Skeletal muscle satellite cell (primary cell): Measurements from ENCODE around the gene AUTS2.

Experiments used
- H3K27me3 ChIP-seq: 2 replicates; pipeline ENCODE4 v1.7.0; 2013; ENCODE audit warnings: low read length; ENCODE audit not compliant: control insufficient read depth, insufficient read depth
- H3K36me3 ChIP-seq: 2 replicates; pipeline ENCODE4 v1.7.0; 2013; ENCODE audit warnings: mild to moderate bottlenecking, control low read depth, low read length; ENCODE audit not compliant: insufficient read depth
- H3K4me1 ChIP-seq: 2 replicates; pipeline ENCODE4 v1.7.0; 2013; ENCODE audit warnings: low read length; ENCODE audit not compliant: control insufficient read depth, insufficient read depth
- H3K4me2 ChIP-seq: 2 replicates; pipeline ENCODE4 v1.7.0; 2013; ENCODE audit warnings: mild to moderate bottlenecking, low read length
- H3K4me3 ChIP-seq: 2 replicates; pipeline ENCODE4 v1.7.0; 2013; ENCODE audit warnings: low read length
- H3K9ac ChIP-seq: 2 replicates; pipeline ENCODE4 v1.7.0; 2013; ENCODE audit warnings: mild to moderate bottlenecking, low read depth, low read length, moderate library complexity
- H3K9me3 ChIP-seq: replicated peaks from 2 replicates; pipeline ENCODE4 v1.7.0; 2013; ENCODE audit warnings: mild to moderate bottlenecking, control low read depth, low read length

Gene AUTS2

GRCh38 chr7:70372768-70373515 lies 774.7 kb downstream of the AUTS2 start:
- no peaks in the 10 kb centered on the region for H3K36me3 ChIP-seq
- no peaks in the 10 kb centered on the region for H3K4me1 ChIP-seq
- H3K9ac ChIP-seq: no peak overlapping the region
- H3K4me2 ChIP-seq: no peak overlapping the region
- no peaks in the 10 kb centered on the region for H3K27me3 ChIP-seq
- no peak overlapping the region for H3K4me3 ChIP-seq
- no peaks in the 10 kb centered on the region for H3K9me3 ChIP-seq

GRCh38 chr7:70374772-70375533 lies 776.7 kb downstream of the AUTS2 start:
- H3K4me2 ChIP-seq: no peak overlapping the region
- H3K4me1 ChIP-seq: no peaks in the 10 kb centered on the region
- no peaks in the 10 kb centered on the region for H3K9me3 ChIP-seq
- no peaks in the 10 kb centered on the region for H3K27me3 ChIP-seq
- no peak overlapping the region for H3K4me3 ChIP-seq
- H3K9ac ChIP-seq: no peak overlapping the region
- H3K36me3 ChIP-seq: no peaks in the 10 kb centered on the region

- H3K4me3 ChIP-seq: no peak overlapping the region
- H3K9me3 ChIP-seq: no peaks in the 10 kb centered on the region
- no peak overlapping the region for H3K4me2 ChIP-seq
- H3K4me1 ChIP-seq: no peaks in the 10 kb centered on the region
- no peak overlapping the region for H3K9ac ChIP-seq
- H3K36me3 ChIP-seq: no peaks in the 10 kb centered on the region
- H3K27me3 ChIP-seq: no peaks in the 10 kb centered on the region
These were observed 778.3 kb downstream of the AUTS2 start for GRCh38 chr7:70376561-70377031.

- Histone ChIP-seq H3K4me1 (no peaks in the 10 kb centered on the region), H3K9me3 (no peaks in the 10 kb centered on the region), H3K9ac (no peak overlapping the region), H3K4me3 (no peak overlapping the region), H3K36me3 (no peaks in the 10 kb centered on the region), H3K27me3 (no peaks in the 10 kb centered on the region), H3K4me2 (no peak overlapping the region)
These were observed 779.7 kb downstream of the AUTS2 start for GRCh38 chr7:70377957-70378356.

GRCh38 chr7:70379210-70379609 lies 780.9 kb downstream of the AUTS2 start:
- Histone ChIP-seq H3K4me1 (no peaks in the 10 kb centered on the region), H3K9ac (no peak overlapping the region)

GRCh38 chr7:70380421-70381015 lies 782.2 kb downstream of the AUTS2 start:
- Histone ChIP-seq H3K9ac (no peak overlapping the region), H3K4me2 (no peak overlapping the region), H3K36me3 (no peaks in the 10 kb centered on the region), H3K9me3 (no peaks in the 10 kb centered on the region), H3K4me3 (no peak overlapping the region), H3K27me3 (no peaks in the 10 kb centered on the region), H3K4me1 (no peaks in the 10 kb centered on the region)

More at GRCh38 chr7:70379210-70379609, 780.9 kb downstream of the AUTS2 start:
- no peak overlapping the region for H3K4me3 ChIP-seq
- no peaks in the 10 kb centered on the region for H3K36me3 ChIP-seq
- H3K27me3 ChIP-seq: no peaks in the 10 kb centered on the region
- no peaks in the 10 kb centered on the region for H3K9me3 ChIP-seq
- H3K4me2 ChIP-seq: no peak overlapping the region

- Histone ChIP-seq H3K4me1 (no peaks in the 10 kb centered on the region), H3K36me3 (no peaks in the 10 kb centered on the region), H3K9me3 (no peaks in the 10 kb centered on the region), H3K9ac (no peak overlapping the region), H3K4me2 (no peak overlapping the region), H3K4me3 (no peak overlapping the region), H3K27me3 (no peaks in the 10 kb centered on the region)
These were observed 784.9 kb downstream of the AUTS2 start for GRCh38 chr7:70383066-70383782.

- Histone ChIP-seq H3K4me3 (no peak overlapping the region), H3K4me2 (no peak overlapping the region), H3K4me1 (no peaks in the 10 kb centered on the region), H3K9me3 (no peaks in the 10 kb centered on the region), H3K9ac (no peak overlapping the region), H3K27me3 (no peaks in the 10 kb centered on the region), H3K36me3 (no peaks in the 10 kb centered on the region)
These were observed 785.7 kb downstream of the AUTS2 start for GRCh38 chr7:70384024-70384423.

- Histone ChIP-seq H3K4me1 (no peaks in the 10 kb centered on the region), H3K4me2 (no peak overlapping the region), H3K9ac (no peak overlapping the region), H3K9me3 (no peaks in the 10 kb centered on the region), H3K36me3 (no peaks in the 10 kb centered on the region), H3K27me3 (no peaks in the 10 kb centered on the region), H3K4me3 (no peak overlapping the region)
These were observed 786.6 kb downstream of the AUTS2 start for GRCh38 chr7:70384891-70385290.

- no peak overlapping the region for H3K4me3 ChIP-seq
- no peaks in the 10 kb centered on the region for H3K36me3 ChIP-seq
- no peak overlapping the region for H3K4me2 ChIP-seq
- no peaks in the 10 kb centered on the region for H3K27me3 ChIP-seq
- no peaks in the 10 kb centered on the region for H3K9me3 ChIP-seq
- H3K9ac ChIP-seq: no peak overlapping the region
- peaks cover 5% of the 10 kb centered on the region for H3K4me1 ChIP-seq
These were observed 788.9 kb downstream of the AUTS2 start for GRCh38 chr7:70387217-70387616.

GRCh38 chr7:70389531-70390151 lies 791.4 kb downstream of the AUTS2 start:
- H3K4me3 ChIP-seq: no peak overlapping the region
- peaks cover 9% of the 10 kb centered on the region for H3K4me1 ChIP-seq
- no peak overlapping the region for H3K4me2 ChIP-seq
- H3K36me3 ChIP-seq: no peaks in the 10 kb centered on the region
- H3K27me3 ChIP-seq: no peaks in the 10 kb centered on the region
- H3K9ac ChIP-seq: no peak overlapping the region
- no peaks in the 10 kb centered on the region for H3K9me3 ChIP-seq
